Cardiac muscle cell (in vitro differentiated cells and primary cell): ENCODE measurements around the gene XRRA1. TPM values are rescaled to one million over a fixed set of nuclear protein-coding genes. Genes with fewer than 3 reads are reported as not detected.
"Not testable (repeated sequence)": the region's sequence is repeated elsewhere in the genome, so short reads cannot be mapped to it uniquely, and the experiment has no call there.

Experiments used
- DNase-seq, 2 donors: peaks; one replicate each; pipeline versions ENCODE4 v3.0.0 to v3.0.0-alpha.2; 2010 to 2017; ENCODE audit warnings: low read depth in 1 of 2, low spot score in 1 of 2
- H3K27ac ChIP-seq: fragments of 200-600 bp; sonication (generic); 2 replicates; pipeline ENCODE4 v1.5.1; 2016
- H3K27me3 ChIP-seq: fragments of 200-600 bp; sonication (generic); 2 replicates; pipeline ENCODE4 v1.6.0; 2016; ENCODE audit warnings: control low read depth
- H3K36me3 ChIP-seq: fragments of 200-600 bp; sonication (generic); 2 replicates; pipeline ENCODE4 v1.5.1; 2016; ENCODE audit warnings: control low read depth
- H3K4me1 ChIP-seq: fragments of 200-600 bp; sonication (generic); 2 replicates; pipeline ENCODE4 v1.8.1; 2017; ENCODE audit warnings: low read depth, mild to moderate bottlenecking, mixed run types
- H3K4me3 ChIP-seq: fragments of 200-600 bp; sonication (generic); 2 replicates; pipeline ENCODE4 v1.5.1; 2016; ENCODE audit warnings: mild to moderate bottlenecking
- H3K9me3 ChIP-seq: fragments of 200-600 bp; sonication (generic); 2 replicates; pipeline ENCODE4 v1.5.1; 2017; ENCODE audit warnings: low read depth, mild to moderate bottlenecking, control low read depth
- polyA plus RNA-seq: library from polyadenylated mRNA; unstranded; fragments of >200 nt; fragmentation: Nextera tagmentation; extraction: Ambion mirVana; gene quantifications from 2 replicates; pipeline ENCODE4 v1.2.1, GENCODE V29; 2016
- total RNA-seq: library from RNA; depleted of rRNA; stranded (reverse); fragments of >200 nt; gene quantifications from 2 replicates; pipeline ENCODE4 v1.2.3, GENCODE V29; 2016
- TF ChIP-seq, protein P1 (sequence below): IDR thresholded peaks from 2 replicates; pipeline ENCODE4 v1.5.1; 2012; ENCODE audit warnings: low read depth, mild to moderate bottlenecking, low read length

XRRA1 gene
- total and polyA plus RNA-seq, 2 experiments from 2014 or later: 16.0 to 35.9 TPM

DNA sequence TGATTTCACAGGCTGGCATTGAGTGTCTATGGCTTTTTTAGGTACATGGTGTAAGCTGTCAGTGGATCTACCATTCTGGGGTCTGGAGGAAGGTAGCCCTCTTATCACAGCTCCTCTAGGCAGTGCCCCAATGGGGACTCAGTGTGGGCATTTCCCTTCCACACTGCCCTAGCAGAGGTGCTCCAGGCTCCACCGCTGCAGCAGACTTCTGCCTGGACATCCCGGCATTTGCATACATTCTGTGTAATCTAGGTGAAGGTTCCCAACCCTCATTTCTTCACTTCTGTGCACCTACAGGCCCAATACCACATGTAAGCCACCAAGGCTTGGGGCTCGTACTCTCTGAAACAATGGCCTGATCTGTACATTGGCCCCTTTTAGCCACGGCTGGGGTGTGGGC is 122.0 kb downstream of the XRRA1 start:
- Histone ChIP-seq H3K27ac (no peak overlapping the region), H3K9me3 (peaks cover 2% of the 10 kb centered on the region)

DNA sequence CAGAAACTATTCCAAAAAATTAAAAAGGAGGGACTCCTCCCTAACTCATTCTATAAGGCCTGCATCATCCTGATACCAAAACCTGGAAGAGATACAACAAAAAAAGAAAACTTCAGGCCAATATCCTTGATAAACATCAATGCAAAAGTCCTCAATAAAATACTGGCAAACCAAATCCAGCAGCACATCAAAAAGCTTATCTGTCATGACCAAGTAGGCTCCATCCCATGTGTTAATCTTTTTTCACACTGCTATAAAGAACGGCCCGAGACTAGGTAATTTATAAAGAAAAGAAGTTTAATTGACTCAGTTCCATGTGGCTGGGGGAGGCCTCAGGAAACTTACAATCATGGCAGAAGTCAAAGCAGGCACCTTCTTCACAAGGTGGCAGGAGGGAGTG is 123.3 kb downstream of the XRRA1 start:
- H3K9me3 ChIP-seq, DNase-seq, H3K4me3 ChIP-seq, H3K27me3 ChIP-seq, H3K4me1 ChIP-seq, H3K27ac ChIP-seq, H3K36me3 ChIP-seq: not testable (repeated sequence)

More for the DNA sequence above, 122.0 kb downstream of the XRRA1 start:
- Histone ChIP-seq H3K27me3 (no peaks in the 10 kb centered on the region), H3K4me3 (no peak overlapping the region), H3K36me3 (no peaks in the 10 kb centered on the region), H3K4me1 (peaks cover 6% of the 10 kb centered on the region)
- no peak for DNase-seq
- TF ChIP-seq, protein P1, sequence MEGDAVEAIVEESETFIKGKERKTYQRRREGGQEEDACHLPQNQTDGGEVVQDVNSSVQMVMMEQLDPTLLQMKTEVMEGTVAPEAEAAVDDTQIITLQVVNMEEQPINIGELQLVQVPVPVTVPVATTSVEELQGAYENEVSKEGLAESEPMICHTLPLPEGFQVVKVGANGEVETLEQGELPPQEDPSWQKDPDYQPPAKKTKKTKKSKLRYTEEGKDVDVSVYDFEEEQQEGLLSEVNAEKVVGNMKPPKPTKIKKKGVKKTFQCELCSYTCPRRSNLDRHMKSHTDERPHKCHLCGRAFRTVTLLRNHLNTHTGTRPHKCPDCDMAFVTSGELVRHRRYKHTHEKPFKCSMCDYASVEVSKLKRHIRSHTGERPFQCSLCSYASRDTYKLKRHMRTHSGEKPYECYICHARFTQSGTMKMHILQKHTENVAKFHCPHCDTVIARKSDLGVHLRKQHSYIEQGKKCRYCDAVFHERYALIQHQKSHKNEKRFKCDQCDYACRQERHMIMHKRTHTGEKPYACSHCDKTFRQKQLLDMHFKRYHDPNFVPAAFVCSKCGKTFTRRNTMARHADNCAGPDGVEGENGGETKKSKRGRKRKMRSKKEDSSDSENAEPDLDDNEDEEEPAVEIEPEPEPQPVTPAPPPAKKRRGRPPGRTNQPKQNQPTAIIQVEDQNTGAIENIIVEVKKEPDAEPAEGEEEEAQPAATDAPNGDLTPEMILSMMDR: no peak

DNA sequence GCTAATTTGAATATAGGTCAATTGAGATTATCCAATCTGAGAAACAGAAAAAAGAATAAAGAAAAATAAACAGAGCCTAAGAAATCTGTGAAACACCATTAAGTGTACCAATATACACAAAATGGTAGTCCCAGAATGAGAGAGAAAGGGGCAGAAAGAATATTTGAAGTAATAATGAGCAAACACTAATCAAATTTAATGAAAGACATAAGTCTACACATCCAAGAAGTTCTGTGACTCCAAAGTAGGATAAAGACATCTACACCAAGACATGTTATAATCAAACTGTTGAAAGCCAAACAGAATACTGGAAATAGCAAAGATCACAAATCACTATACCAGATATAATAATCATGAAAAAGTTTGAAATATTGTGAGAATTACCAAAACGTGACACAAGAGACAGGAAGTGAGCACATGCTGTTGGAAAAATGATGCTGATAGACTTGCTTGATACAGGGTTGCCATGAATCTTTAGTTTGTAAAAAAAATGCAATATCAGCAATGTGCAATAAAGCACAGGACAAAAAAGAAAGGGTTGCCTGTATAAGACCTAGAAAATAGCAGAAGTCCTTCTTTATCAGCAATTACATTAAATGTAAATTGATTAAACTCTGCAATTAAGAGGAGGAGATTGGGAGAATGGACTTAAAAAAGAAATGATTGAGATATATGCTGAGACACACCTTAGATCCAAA is 124.5 kb downstream of the XRRA1 start:
- DNase-seq: no peak
- H3K4me1 ChIP-seq: peaks cover 7% of the 10 kb centered on the region
- H3K9me3 ChIP-seq: peaks cover 2% of the 10 kb centered on the region
- no peaks in the 10 kb centered on the region for H3K36me3 ChIP-seq
- no peak overlapping the region for H3K27ac ChIP-seq
- no peaks in the 10 kb centered on the region for H3K27me3 ChIP-seq
- TF ChIP-seq, protein P1: no peak
- no peak overlapping the region for H3K4me3 ChIP-seq

DNA sequence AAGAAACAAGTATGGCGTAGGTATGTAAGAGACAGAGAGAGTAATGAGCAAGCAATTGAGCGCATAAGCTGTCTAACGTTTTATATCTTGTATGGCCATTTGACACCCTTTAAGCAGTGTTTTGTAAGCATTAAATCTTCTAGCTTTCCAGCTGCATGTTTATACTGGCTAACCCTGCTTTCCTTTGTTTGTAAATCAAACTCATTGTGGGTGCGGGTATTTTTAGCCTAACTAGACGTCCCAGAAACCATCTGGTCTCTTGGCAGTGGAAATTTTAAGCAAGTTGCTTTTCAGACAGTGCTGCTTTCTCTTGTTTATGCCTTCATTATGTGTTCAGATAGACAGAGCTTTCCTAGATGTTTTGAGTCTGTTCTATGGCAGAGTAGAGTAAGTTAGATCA is 126.7 kb downstream of the XRRA1 start:
- DNase-seq: peak in 1 of 2 donors; percentile 66
- peak overlapping the region; percentile 74 for H3K27ac ChIP-seq
- peaks cover 7% of the 10 kb centered on the region for H3K4me1 ChIP-seq
- TF ChIP-seq, protein P1: no peak
- H3K9me3 ChIP-seq: no peaks in the 10 kb centered on the region
- H3K27me3 ChIP-seq: no peaks in the 10 kb centered on the region
- H3K4me3 ChIP-seq: no peak overlapping the region
- no peaks in the 10 kb centered on the region for H3K36me3 ChIP-seq

DNA sequence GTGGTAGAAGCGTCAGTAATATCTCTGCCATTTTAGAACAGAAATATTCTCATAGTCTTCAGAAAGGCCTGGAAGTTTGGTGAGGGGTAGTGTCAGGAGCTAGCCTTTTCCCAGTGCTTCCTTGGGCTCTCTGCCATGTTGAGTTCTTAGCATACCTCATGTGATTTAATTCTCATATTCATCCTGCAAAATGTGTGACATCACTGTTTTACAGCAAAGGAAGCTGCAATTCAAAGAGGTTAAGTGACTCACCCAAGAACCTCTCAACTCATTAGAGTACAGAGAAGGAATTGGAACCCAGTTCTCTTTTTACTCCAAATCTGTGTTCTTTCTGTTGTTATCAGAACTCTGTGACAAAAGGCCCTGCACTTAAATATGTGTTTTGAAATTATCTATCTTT is 128.1 kb downstream of the XRRA1 start:
- peak in 1 of 2 donors; percentile 87 for DNase-seq
- H3K36me3 ChIP-seq: no peaks in the 10 kb centered on the region
- H3K27ac ChIP-seq: no peak overlapping the region
- H3K4me3 ChIP-seq: no peak overlapping the region
- H3K27me3 ChIP-seq: no peaks in the 10 kb centered on the region
- H3K4me1 ChIP-seq: peaks cover 8% of the 10 kb centered on the region
- TF ChIP-seq, protein P1: no peak
- H3K9me3 ChIP-seq: no peaks in the 10 kb centered on the region

DNA sequence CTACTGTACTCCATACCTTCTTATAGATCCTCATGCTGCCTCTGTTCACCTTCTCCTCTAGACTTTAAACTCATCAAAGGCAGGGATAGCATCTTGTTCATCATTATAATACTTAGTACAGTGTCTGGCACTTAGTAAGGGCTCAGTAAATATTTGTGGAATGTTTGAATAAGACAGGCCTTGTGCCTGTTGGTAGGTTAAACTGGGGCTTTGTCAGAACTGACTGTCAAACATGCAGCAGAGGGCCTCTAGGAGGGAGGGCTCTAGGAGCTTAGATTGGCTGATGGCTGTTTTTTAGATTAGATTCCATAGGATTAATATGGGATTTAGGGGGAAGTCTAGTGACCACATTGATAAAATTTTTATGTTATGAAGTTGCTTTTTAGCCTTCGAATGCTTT is 129.5 kb downstream of the XRRA1 start:
- Histone ChIP-seq H3K27me3 (no peaks in the 10 kb centered on the region), H3K9me3 (no peaks in the 10 kb centered on the region), H3K27ac (peak overlapping the region; percentile 18), H3K36me3 (no peaks in the 10 kb centered on the region), H3K4me3 (no peak overlapping the region), H3K4me1 (peaks cover 11% of the 10 kb centered on the region)
- TF ChIP-seq, protein P1: no peak
- DNase-seq: peak in 1 of 2 donors; percentile 36
